Measurements from ENCODE around the gene CHDH. TPM values are rescaled to one million over a fixed set of nuclear protein-coding genes. Genes with fewer than 3 reads are reported as not detected.

Gene CHDH
- total RNA-seq, 1 donor from 2014 or later: 1.0 TPM

- no peak for DNase-seq (ENCODE audit: low spot score)
- peaks cover 41% of the 10 kb centered on the region for H3K36me3 Mint-ChIP-seq (ENCODE audit: low read depth, unreplicated experiment)
- TF ChIP-seq, protein P1, sequence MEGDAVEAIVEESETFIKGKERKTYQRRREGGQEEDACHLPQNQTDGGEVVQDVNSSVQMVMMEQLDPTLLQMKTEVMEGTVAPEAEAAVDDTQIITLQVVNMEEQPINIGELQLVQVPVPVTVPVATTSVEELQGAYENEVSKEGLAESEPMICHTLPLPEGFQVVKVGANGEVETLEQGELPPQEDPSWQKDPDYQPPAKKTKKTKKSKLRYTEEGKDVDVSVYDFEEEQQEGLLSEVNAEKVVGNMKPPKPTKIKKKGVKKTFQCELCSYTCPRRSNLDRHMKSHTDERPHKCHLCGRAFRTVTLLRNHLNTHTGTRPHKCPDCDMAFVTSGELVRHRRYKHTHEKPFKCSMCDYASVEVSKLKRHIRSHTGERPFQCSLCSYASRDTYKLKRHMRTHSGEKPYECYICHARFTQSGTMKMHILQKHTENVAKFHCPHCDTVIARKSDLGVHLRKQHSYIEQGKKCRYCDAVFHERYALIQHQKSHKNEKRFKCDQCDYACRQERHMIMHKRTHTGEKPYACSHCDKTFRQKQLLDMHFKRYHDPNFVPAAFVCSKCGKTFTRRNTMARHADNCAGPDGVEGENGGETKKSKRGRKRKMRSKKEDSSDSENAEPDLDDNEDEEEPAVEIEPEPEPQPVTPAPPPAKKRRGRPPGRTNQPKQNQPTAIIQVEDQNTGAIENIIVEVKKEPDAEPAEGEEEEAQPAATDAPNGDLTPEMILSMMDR (IDR thresholded peaks at IDR 0.05; ENCODE audit: unreplicated experiment): no peak
- no peak overlapping the region for H3K27ac Mint-ChIP-seq (ENCODE audit: unreplicated experiment)
- H3K9me3 Mint-ChIP-seq (ENCODE audit: unreplicated experiment): no peaks in the 10 kb centered on the region
- no peaks in the 10 kb centered on the region for H3K4me1 Mint-ChIP-seq (ENCODE audit: unreplicated experiment)
- peaks cover 5% of the 10 kb centered on the region for H3K27me3 Mint-ChIP-seq (ENCODE audit: unreplicated experiment)
- no peak overlapping the region for H3K4me3 Mint-ChIP-seq (ENCODE audit: unreplicated experiment)
Observed at GRCh38 chr3:53792866-53793265, 53.4 kb downstream of the CHDH start.

GRCh38 chr3:53791317-53791716 is 54.9 kb downstream of the CHDH start:
- Mint-ChIP-seq H3K36me3 (ENCODE audit: low read depth, unreplicated experiment) (peaks cover 48% of the 10 kb centered on the region), H3K27ac (ENCODE audit: unreplicated experiment) (no peak overlapping the region)
- no peak for DNase-seq (ENCODE audit: low spot score)

DNA sequence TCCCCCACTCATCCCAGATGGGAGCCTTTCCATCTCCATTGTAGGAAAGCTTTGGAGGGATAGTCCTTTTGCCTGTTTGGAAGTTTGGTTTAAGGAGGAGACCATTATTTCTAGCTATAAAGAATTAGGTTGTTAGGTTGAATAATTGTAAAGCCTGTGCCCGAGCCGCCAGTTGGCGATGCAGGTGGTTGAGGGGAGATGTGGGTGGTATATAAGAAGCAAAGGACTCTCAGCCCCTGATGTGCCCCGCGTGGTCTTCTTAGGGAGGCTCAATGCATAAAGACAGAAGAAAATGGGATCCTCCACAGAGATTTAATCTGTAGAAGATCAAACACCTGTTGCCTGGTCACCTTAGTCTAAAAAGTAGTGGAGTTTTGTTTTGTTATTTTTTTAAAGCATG is 55.7 kb downstream of the CHDH start:
- Mint-ChIP-seq H3K4me1 (ENCODE audit: unreplicated experiment) (no peaks in the 10 kb centered on the region), H3K27me3 (ENCODE audit: unreplicated experiment) (peaks cover 7% of the 10 kb centered on the region), H3K4me3 (ENCODE audit: unreplicated experiment) (no peak overlapping the region), H3K9me3 (ENCODE audit: unreplicated experiment) (no peaks in the 10 kb centered on the region), H3K27ac (ENCODE audit: unreplicated experiment) (no peak overlapping the region), H3K36me3 (ENCODE audit: low read depth, unreplicated experiment) (peaks cover 47% of the 10 kb centered on the region)
- DNase-seq (ENCODE audit: low spot score): no peak
- TF ChIP-seq, protein P1 (IDR thresholded peaks at IDR 0.05; ENCODE audit: unreplicated experiment): no peak

More at GRCh38 chr3:53791317-53791716, 54.9 kb downstream of the CHDH start:
- Mint-ChIP-seq H3K9me3 (ENCODE audit: unreplicated experiment) (no peaks in the 10 kb centered on the region), H3K4me3 (ENCODE audit: unreplicated experiment) (no peak overlapping the region), H3K4me1 (ENCODE audit: unreplicated experiment) (no peaks in the 10 kb centered on the region), H3K27me3 (ENCODE audit: unreplicated experiment) (peaks cover 8% of the 10 kb centered on the region)
- TF ChIP-seq, protein P1 (IDR thresholded peaks at IDR 0.05; ENCODE audit: unreplicated experiment): no peak

GRCh38 chr3:53789459-53789858 is 56.8 kb downstream of the CHDH start:
- H3K9me3 Mint-ChIP-seq (ENCODE audit: unreplicated experiment): no peaks in the 10 kb centered on the region
- peaks cover 5% of the 10 kb centered on the region for H3K27me3 Mint-ChIP-seq (ENCODE audit: unreplicated experiment)
- H3K36me3 Mint-ChIP-seq (ENCODE audit: low read depth, unreplicated experiment): peaks cover 44% of the 10 kb centered on the region
- no peak for DNase-seq (ENCODE audit: low spot score)
- H3K4me3 Mint-ChIP-seq (ENCODE audit: unreplicated experiment): peak overlapping the region; percentile 47
- TF ChIP-seq, protein P1 (IDR thresholded peaks at IDR 0.05; ENCODE audit: unreplicated experiment): no peak
- H3K27ac Mint-ChIP-seq (ENCODE audit: unreplicated experiment): no peak overlapping the region
- no peaks in the 10 kb centered on the region for H3K4me1 Mint-ChIP-seq (ENCODE audit: unreplicated experiment)

- Mint-ChIP-seq H3K9me3 (ENCODE audit: unreplicated experiment) (no peaks in the 10 kb centered on the region), H3K36me3 (ENCODE audit: low read depth, unreplicated experiment) (peaks cover 52% of the 10 kb centered on the region), H3K4me3 (ENCODE audit: unreplicated experiment) (no peak overlapping the region), H3K4me1 (ENCODE audit: unreplicated experiment) (no peaks in the 10 kb centered on the region), H3K27me3 (ENCODE audit: unreplicated experiment) (peaks cover 5% of the 10 kb centered on the region), H3K27ac (ENCODE audit: unreplicated experiment) (no peak overlapping the region)
- TF ChIP-seq, protein P1 (IDR thresholded peaks at IDR 0.05; ENCODE audit: unreplicated experiment): no peak
- DNase-seq (ENCODE audit: low spot score): no peak
Observed at GRCh38 chr3:53788038-53788437, 58.2 kb downstream of the CHDH start.

Measured in endothelial cell (in vitro differentiated cells).